ENCODE data around the gene TADA2B.
A peak's percentile ranks its signal among the peaks of the same experiment; 100 is the strongest.

Gene TADA2B

GRCh38 chr4:7019367-7019766 is 23.8 kb upstream of the TADA2B start:
- no peak for DNase-seq

- DNase-seq: no peak
Observed at GRCh38 chr4:7020290-7020689, 22.9 kb upstream of the TADA2B start.

- no peak for DNase-seq
Observed at GRCh38 chr4:7020856-7021255, 22.3 kb upstream of the TADA2B start.

- no peak for DNase-seq
Observed at GRCh38 chr4:7021355-7021754, 21.8 kb upstream of the TADA2B start.

GRCh38 chr4:7021930-7022664 is 21.1 kb upstream of the TADA2B start:
- DNase-seq: no peak

GRCh38 chr4:7023486-7023885 is 19.7 kb upstream of the TADA2B start:
- DNase-seq: no peak

GRCh38 chr4:7023901-7024300 is 19.3 kb upstream of the TADA2B start:
- no peak for DNase-seq

GRCh38 chr4:7024336-7024890 is 18.8 kb upstream of the TADA2B start:
- no peak for DNase-seq

- DNase-seq: no peak
Observed at GRCh38 chr4:7025040-7025602, 18.1 kb upstream of the TADA2B start.

GRCh38 chr4:7026107-7026506 is 17.1 kb upstream of the TADA2B start:
- no peak for DNase-seq

- no peak for DNase-seq
Observed at GRCh38 chr4:7027284-7027683, 15.9 kb upstream of the TADA2B start.

- DNase-seq: no peak
Observed at GRCh38 chr4:7027913-7028312, 15.3 kb upstream of the TADA2B start.

GRCh38 chr4:7029212-7029611 is 14.0 kb upstream of the TADA2B start:
- DNase-seq: no peak

GRCh38 chr4:7029921-7030320 is 13.3 kb upstream of the TADA2B start:
- no peak for DNase-seq

- DNase-seq: no peak
Observed at GRCh38 chr4:7030856-7031255, 12.3 kb upstream of the TADA2B start.

- DNase-seq: no peak
Observed at GRCh38 chr4:7031558-7032449, 11.4 kb upstream of the TADA2B start.

- no peak for DNase-seq
Observed at GRCh38 chr4:7032596-7032995, 10.6 kb upstream of the TADA2B start.

- no peak for DNase-seq
Observed at GRCh38 chr4:7034262-7035081, 8.7 kb upstream of the TADA2B start.

GRCh38 chr4:7037425-7037824 is 5.7 kb upstream of the TADA2B start:
- DNase-seq: no peak

GRCh38 chr4:7040765-7041164 is 2.4 kb upstream of the TADA2B start:
- no peak for DNase-seq

- no peak for DNase-seq
Observed at GRCh38 chr4:7041246-7041645, 1.9 kb upstream of the TADA2B start.

- DNase-seq: peak; percentile 45
Observed at GRCh38 chr4:7041801-7042502, 1.2 kb upstream of the TADA2B start.

All from NCI-H187 treated with DMSO at 0.1 percent for 48 hours (cell line).